CD4-positive, alpha-beta memory T cell (primary cell): ENCODE results near the gene ERC1. TPM values are rescaled to one million over a fixed set of nuclear protein-coding genes. Genes with fewer than 3 reads are reported as not detected.

Experiments used
- CTCF ChIA-PET: fragments of 350-600 bp; sonication (Branson Sonifier 250); formaldehyde crosslinking; loops from one replicate; lab custom pipeline; 2021; ENCODE audit warnings: inconsistent platforms; ENCODE audit not compliant: partially characterized antibody; lab: Charles Lee
- POLR2A ChIA-PET: fragments of 350-600 bp; sonication (Branson Sonifier 250); formaldehyde crosslinking; loops from one replicate; lab custom pipeline; 2021; ENCODE audit not compliant: partially characterized antibody; lab: Charles Lee
- DNase-seq, 5 donors: peaks; one replicate each; pipeline versions ENCODE4 v3.0.0 to v3.0.0-alpha.2; 2020 to 2022; ENCODE audit warnings: mixed read lengths in 1 of 5
- H3K27ac ChIP-seq: one replicate; pipeline ENCODE4 v1.7.0; 2013; ENCODE audit warnings: low read depth, low read length
- H3K27me3 ChIP-seq: 2 replicates; pipeline ENCODE4 v1.7.0; 2013; ENCODE audit warnings: mild to moderate bottlenecking, low read length, moderate library complexity; ENCODE audit not compliant: insufficient read depth
- H3K36me3 ChIP-seq: 2 replicates; pipeline ENCODE4 v1.7.0; 2013; ENCODE audit warnings: mild to moderate bottlenecking, low read length, moderate library complexity; ENCODE audit not compliant: insufficient read depth
- H3K4me1 ChIP-seq: 2 replicates; pipeline ENCODE4 v1.7.0; 2013; ENCODE audit warnings: mild to moderate bottlenecking, low read length, moderate library complexity; ENCODE audit not compliant: insufficient read depth
- H3K4me3 ChIP-seq, 2 donors: one replicate each; pipeline ENCODE4 v1.7.0; 2013; ENCODE audit warnings: low read length in 2 of 2, mild to moderate bottlenecking in 1 of 2
- H3K9me3 ChIP-seq, 2 donors: one replicate each; pipeline ENCODE4 v1.7.0; 2013; ENCODE audit warnings: low read length in 2 of 2, control low read depth in 1 of 2; ENCODE audit not compliant: control insufficient read depth in 1 of 2
- H3K27ac Mint-ChIP-seq, 7 donors: one replicate each; pipeline ENCODE4 v1.8.0; 2020 to 2021; ENCODE audit warnings: mixed read lengths in 7 of 7, mild to moderate bottlenecking in 6 of 7, inconsistent platforms in 3 of 7, moderate library complexity in 3 of 7
- H3K27me3 Mint-ChIP-seq, 2 donors: one replicate each; pipeline ENCODE4 v1.8.0; 2020 to 2021; ENCODE audit warnings: mixed read lengths in 2 of 2
- H3K36me3 Mint-ChIP-seq, 2 donors: one replicate each; pipeline ENCODE4 v1.8.0; 2020 to 2021; ENCODE audit warnings: mixed read lengths in 2 of 2, inconsistent platforms in 1 of 2, mild to moderate bottlenecking in 1 of 2
- H3K4me1 Mint-ChIP-seq, 4 donors: one replicate each; pipeline ENCODE4 v1.8.0; 2020 to 2021; ENCODE audit warnings: mixed read lengths in 4 of 4, mild to moderate bottlenecking in 1 of 4
- H3K4me3 Mint-ChIP-seq, 8 donors: one replicate each; pipeline ENCODE4 v1.8.0; 2020 to 2021; ENCODE audit warnings: mixed read lengths in 8 of 8, mild to moderate bottlenecking in 7 of 8, moderate library complexity in 6 of 8, inconsistent platforms in 3 of 8
- H3K9me3 Mint-ChIP-seq, 8 donors: one replicate each; pipeline ENCODE4 v1.8.0; 2020 to 2021; ENCODE audit warnings: mixed read lengths in 8 of 8, mild to moderate bottlenecking in 5 of 8, inconsistent platforms in 3 of 8, moderate library complexity in 1 of 8
- intact Hi-C: fragments of 100-400 bp; cut with micrococcal nuclease; formaldehyde crosslinking; loops from one replicate; pipeline ENCODE4 v1.15.1; 2023
- polyA plus RNA-seq, 2 donors: library from polyadenylated mRNA; unstranded; fragments of 300-500 nt; fragmentation: Illumina TruSeq; gene quantifications; one replicate each; pipeline ENCODE4 v1.2.3, GENCODE V29; 2021
- total RNA-seq, 2 experiments: library from RNA; stranded (reverse); gene quantifications; one replicate each; pipeline ENCODE4 v1.2.3, GENCODE V29; 2021

Gene ERC1
- total and polyA plus RNA-seq, 4 experiments from 2014 or later = 4.0 to 41.7 (median 28.7) TPM

DNA sequence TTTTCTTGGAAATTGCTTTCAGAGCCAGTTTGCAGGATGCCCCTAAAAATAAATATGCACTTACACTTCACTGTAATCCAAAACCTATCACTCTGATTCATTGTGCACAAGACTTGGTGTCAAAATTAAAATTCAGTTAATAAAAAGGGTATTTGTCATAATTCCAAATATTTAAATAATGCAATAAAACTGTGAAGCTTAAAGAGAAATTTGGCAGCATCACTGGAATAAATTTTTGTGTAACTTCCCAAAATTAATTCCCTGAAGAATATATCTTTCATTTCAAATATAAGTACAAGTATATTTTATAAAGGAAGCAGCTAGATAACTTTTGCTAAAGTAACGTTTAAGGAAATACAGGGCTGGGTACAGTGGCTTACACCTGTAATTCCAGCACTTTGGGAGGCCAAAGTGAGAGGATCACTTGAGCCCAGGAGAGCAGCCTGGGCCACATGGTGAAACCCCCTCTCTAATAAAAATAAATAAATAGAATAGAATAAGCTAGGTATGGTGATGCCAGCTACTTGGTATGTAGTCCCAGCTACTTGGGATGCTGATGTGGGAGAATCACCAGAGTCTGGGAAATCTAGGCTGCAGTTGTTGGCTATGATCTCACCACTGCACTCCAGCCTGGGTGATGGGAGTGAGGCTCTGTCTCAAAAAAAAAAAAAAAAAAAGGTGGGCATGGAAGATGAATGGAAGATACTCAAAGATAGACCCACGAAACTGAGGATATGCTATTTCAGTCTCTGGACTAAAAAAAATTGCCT lies 369.6 kb downstream of the ERC1 start:
- POLR2A ChIA-PET = no interaction called here
- Histone ChIP-seq H3K27ac (no peak overlapping the region), H3K4me3 (no peak overlapping the region), H3K27me3 (no peaks in the 10 kb centered on the region), H3K4me1 (no peaks in the 10 kb centered on the region), H3K9me3 (no peaks in the 10 kb centered on the region), H3K36me3 (no peaks in the 10 kb centered on the region)
- no peaks in the 10 kb centered on the region for H3K9me3 Mint-ChIP-seq
- no peak overlapping the region for H3K4me3 Mint-ChIP-seq
- CTCF ChIA-PET = no interaction called here
- intact Hi-C loops = no loop called here
- H3K27me3 Mint-ChIP-seq = no peaks in the 10 kb centered on the region
- no peaks in the 10 kb centered on the region for H3K4me1 Mint-ChIP-seq
- no peak for DNase-seq
- H3K27ac Mint-ChIP-seq = no peak overlapping the region
- peaks cover 1 to 25% of the 10 kb centered on the region in 2 donors for H3K36me3 Mint-ChIP-seq

DNA sequence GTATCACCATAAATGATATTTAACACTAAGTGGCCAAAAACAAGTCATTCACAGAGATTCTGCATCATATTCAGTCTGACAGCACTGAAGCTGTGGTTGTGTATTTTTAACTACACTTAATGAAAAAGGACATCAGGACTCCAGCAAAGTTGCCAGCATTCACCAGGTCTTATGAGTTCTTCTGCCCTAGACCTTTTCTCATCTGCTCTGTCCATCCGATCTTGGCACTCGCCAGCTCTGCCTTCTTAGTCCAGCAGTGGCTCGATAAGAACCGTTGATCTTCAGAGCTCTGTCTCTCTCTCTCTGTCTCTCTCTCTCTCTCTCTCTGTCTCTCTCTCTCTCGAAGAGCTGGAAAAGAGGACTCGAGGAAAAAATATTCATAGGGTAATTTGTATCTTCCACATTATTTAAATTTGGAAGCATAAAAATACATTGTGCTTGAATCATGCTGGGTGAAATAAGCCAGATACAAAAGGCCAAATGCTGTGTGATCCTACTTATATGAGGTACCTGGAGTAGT lies 371.2 kb downstream of the ERC1 start:
- Mint-ChIP-seq H3K9me3 (no peaks in the 10 kb centered on the region), H3K27ac (no peak overlapping the region), H3K36me3 (peaks cover 1 to 25% of the 10 kb centered on the region in 2 donors), H3K27me3 (no peaks in the 10 kb centered on the region), H3K4me1 (no peaks in the 10 kb centered on the region), H3K4me3 (no peak overlapping the region)
- H3K4me3 ChIP-seq = no peak overlapping the region
- H3K27ac ChIP-seq = no peak overlapping the region
- no peaks in the 10 kb centered on the region for H3K9me3 ChIP-seq
- no peaks in the 10 kb centered on the region for H3K4me1 ChIP-seq
- ChIA-PET CTCF (no interaction called here), POLR2A (no interaction called here)
- no peaks in the 10 kb centered on the region for H3K36me3 ChIP-seq
- DNase-seq = no peak
- H3K27me3 ChIP-seq = no peaks in the 10 kb centered on the region
- intact Hi-C loops = no loop called here

DNA sequence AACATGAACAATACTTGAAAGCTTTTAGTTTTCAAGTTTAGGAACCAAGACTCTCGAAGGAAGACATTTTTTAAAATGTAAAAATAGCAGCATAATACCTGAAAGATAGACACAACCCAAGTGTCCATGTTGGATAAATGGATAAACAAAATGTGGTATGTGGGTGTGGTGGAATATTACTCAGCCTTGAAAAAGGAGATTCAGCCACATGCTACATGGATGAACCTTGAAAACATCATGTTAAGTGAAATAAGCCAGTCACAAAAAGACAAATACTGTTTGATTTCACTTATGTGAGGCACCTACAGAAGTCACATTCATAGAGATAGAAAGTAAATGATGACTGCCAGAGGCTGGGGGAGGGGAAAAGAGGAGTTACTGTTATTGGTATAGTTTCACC lies 374.7 kb downstream of the ERC1 start:
- no peaks in the 10 kb centered on the region for H3K9me3 Mint-ChIP-seq
- H3K4me3 Mint-ChIP-seq = no peak overlapping the region
- peaks cover 7 to 15% of the 10 kb centered on the region in 2 donors for H3K36me3 Mint-ChIP-seq
- Histone ChIP-seq H3K36me3 (no peaks in the 10 kb centered on the region), H3K9me3 (no peaks in the 10 kb centered on the region), H3K4me3 (no peak overlapping the region), H3K4me1 (no peaks in the 10 kb centered on the region), H3K27ac (no peak overlapping the region), H3K27me3 (no peaks in the 10 kb centered on the region)
- H3K4me1 Mint-ChIP-seq = no peaks in the 10 kb centered on the region
- no peak overlapping the region for H3K27ac Mint-ChIP-seq
- intact Hi-C loops = no loop called here
- POLR2A ChIA-PET = no interaction called here
- CTCF ChIA-PET = interaction anchor here (2.0 kb wide), 1 partner anchor 248 kb away, joined by 6 read pairs; no protein-coding TSS in a partner anchor
- no peaks in the 10 kb centered on the region for H3K27me3 Mint-ChIP-seq
- no peak for DNase-seq

DNA sequence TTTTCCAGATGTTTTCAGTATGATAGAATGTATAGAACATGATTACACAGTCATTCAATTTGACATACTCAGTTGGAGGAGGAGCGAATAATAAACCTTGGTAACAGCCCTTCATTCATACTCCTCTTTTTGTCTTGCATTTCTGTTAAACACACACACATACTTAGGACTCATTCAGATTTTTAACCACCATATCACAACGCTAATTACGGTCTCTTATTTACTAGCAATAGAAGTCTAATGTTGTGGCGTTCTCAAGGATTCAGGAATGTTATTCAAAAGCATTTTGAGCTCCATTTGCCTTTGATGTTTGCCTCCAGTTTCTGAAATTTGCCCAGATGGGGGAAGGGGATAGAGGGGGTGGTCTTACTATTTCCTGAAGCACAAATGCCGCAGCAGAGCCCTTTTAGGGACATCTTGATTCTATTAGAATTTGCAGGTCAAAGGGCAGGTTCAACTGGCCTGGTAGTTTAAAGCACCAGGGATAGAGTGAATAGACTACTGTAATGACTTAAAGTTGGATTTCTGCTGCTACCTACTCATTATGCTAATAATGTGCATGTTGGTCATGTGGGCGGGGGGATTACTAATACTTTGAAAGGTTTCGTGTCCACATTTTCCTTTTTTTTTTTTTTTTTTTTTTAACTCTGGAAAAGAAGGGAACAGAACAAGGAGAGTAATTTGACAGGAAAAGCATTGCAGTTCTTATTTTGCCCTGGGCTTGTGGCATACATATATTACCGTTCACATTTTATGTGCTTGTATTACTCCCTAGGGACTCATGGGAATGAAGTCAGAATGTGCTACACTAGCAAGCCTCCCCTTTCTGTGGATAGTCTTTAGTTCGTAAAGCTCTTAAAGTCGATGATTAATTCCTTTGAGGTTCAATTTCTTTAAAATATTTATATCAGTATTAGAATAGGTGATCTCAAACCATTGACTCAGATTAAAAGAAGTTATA lies 376.6 kb downstream of the ERC1 start:
- no peak overlapping the region for H3K4me3 Mint-ChIP-seq
- ChIA-PET CTCF (interaction anchor here (0.6 to 0.7 kb wide), 2 partner anchors 122 to 127 kb away, joined by 3 to 4 read pairs; no protein-coding TSS in a partner anchor), POLR2A (no interaction called here)
- H3K4me3 ChIP-seq = no peak overlapping the region
- no peak overlapping the region for H3K27ac ChIP-seq
- H3K4me1 Mint-ChIP-seq = no peaks in the 10 kb centered on the region
- no peaks in the 10 kb centered on the region for H3K27me3 ChIP-seq
- no peak overlapping the region for H3K27ac Mint-ChIP-seq
- no peaks in the 10 kb centered on the region for H3K27me3 Mint-ChIP-seq
- intact Hi-C loops = no loop called here
- no peaks in the 10 kb centered on the region for H3K9me3 Mint-ChIP-seq
- H3K36me3 ChIP-seq = no peaks in the 10 kb centered on the region
- no peak for DNase-seq
- H3K36me3 Mint-ChIP-seq = peaks cover 20 to 30% of the 10 kb centered on the region in 2 donors
- H3K9me3 ChIP-seq = no peaks in the 10 kb centered on the region
- H3K4me1 ChIP-seq = no peaks in the 10 kb centered on the region

DNA sequence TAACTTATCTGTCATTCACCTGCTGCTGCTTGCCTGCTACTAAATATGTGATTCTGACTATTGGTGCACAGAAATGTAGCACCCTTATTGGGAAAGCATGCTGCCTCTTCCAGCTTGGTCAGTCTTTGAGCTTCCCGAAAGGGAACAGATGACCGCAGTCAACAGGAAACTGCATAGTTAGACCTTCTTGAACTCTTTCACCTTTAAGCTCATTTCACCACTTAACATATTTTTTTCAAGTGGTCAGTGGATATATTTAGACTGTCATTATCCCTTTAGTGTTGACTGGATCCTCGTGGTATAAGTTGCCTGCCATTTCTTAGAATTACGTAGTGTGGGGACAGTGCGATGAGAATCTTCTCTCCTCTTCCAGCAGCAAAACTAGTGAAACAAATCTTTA lies 378.4 kb downstream of the ERC1 start:
- H3K4me1 ChIP-seq = no peaks in the 10 kb centered on the region
- H3K4me3 ChIP-seq = no peak overlapping the region
- Mint-ChIP-seq H3K9me3 (no peaks in the 10 kb centered on the region), H3K4me1 (no peaks in the 10 kb centered on the region), H3K27ac (no peak overlapping the region), H3K27me3 (no peaks in the 10 kb centered on the region), H3K4me3 (no peak overlapping the region), H3K36me3 (peaks cover 28 to 30% of the 10 kb centered on the region in 2 donors)
- ChIA-PET CTCF (interaction anchor here (0.7 kb wide), 1 partner anchor 14 kb away, joined by 3 read pairs; no protein-coding TSS in a partner anchor), POLR2A (no interaction called here)
- no peaks in the 10 kb centered on the region for H3K9me3 ChIP-seq
- H3K36me3 ChIP-seq = no peaks in the 10 kb centered on the region
- no peak overlapping the region for H3K27ac ChIP-seq
- no peaks in the 10 kb centered on the region for H3K27me3 ChIP-seq
- intact Hi-C loops = no loop called here
- DNase-seq = no peak

DNA sequence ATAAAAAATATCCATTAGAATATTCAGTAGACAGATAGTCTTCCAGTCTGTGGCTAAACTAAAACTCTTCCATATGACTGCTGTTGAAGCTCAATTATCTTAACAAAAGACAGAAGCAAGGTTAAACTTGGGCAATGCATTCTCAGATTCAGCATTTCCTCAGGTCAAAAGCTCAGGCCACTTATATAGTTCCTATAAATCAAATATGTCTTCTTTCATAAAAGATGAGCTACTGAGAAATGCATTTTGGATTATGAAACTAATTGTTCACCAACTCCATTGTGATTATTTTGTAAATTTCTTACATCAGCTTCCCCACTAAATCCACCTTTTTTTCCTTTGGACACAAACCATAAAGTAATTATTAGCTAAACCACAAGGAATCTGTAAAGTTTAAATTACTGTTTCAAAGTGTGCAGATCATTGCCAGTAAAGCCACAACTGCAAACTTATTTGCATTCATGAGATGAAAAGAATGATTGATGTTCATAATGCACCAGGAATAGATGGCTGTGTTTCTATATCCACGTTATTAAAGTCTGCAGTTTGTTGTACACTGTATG lies 379.0 kb downstream of the ERC1 start:
- Histone ChIP-seq H3K27me3 (no peaks in the 10 kb centered on the region), H3K27ac (no peak overlapping the region), H3K36me3 (no peaks in the 10 kb centered on the region), H3K4me1 (no peaks in the 10 kb centered on the region), H3K4me3 (no peak overlapping the region), H3K9me3 (no peaks in the 10 kb centered on the region)
- CTCF ChIA-PET = no interaction called here
- DNase-seq = no peak
- POLR2A ChIA-PET = no interaction called here
- H3K27me3 Mint-ChIP-seq = no peaks in the 10 kb centered on the region
- peaks cover 28 to 34% of the 10 kb centered on the region in 2 donors for H3K36me3 Mint-ChIP-seq
- no peaks in the 10 kb centered on the region for H3K4me1 Mint-ChIP-seq
- intact Hi-C loops = no loop called here
- no peak overlapping the region for H3K27ac Mint-ChIP-seq
- no peaks in the 10 kb centered on the region for H3K9me3 Mint-ChIP-seq
- no peak overlapping the region for H3K4me3 Mint-ChIP-seq
